Hematopoietic multipotent progenitor cell treated with erythropoietin and hydrocortisone succinate and interleukin-3 and kit ligand, for 4 days (in vitro differentiated cells): Measurements from ENCODE around the gene TTC33.
"Not testable (repeated sequence)": the region's sequence is repeated elsewhere in the genome, so short reads cannot be mapped to it uniquely, and the experiment has no call there.

ENCODE experiments used
- DNase-seq: peaks from one replicate; pipeline ENCODE4 v3.0.0-alpha.2; 2015

The TTC33 gene

GRCh38 chr5:40755407-40756365, at the start of gene TTC33:
Gene TTC33, minus strand, starts transcription at chr5:40755961. Its CDS starts 8,943 bp downstream, at chr5:40747018.
- DNase-seq = peak; percentile 98

GRCh38 chr5:40801771-40802562, 46.2 kb upstream of the TTC33 start:
- peak; percentile 93 for DNase-seq

- peak; percentile 23 for DNase-seq
These were observed 43.5 kb upstream of the TTC33 start for GRCh38 chr5:40799258-40799657.

- DNase-seq = no peak
These were observed 43.0 kb upstream of the TTC33 start for GRCh38 chr5:40798801-40799210.

- peak; percentile 96 for DNase-seq
These were observed 42.4 kb upstream of the TTC33 start, which contains the start of gene PRKAA1 for GRCh38 chr5:40798012-40798800. Gene PRKAA1, minus strand, starts transcription at chr5:40798374. Its CDS starts 185 bp downstream, at chr5:40798189.

- DNase-seq = peak; percentile 91
These were observed 41.7 kb upstream of the TTC33 start for GRCh38 chr5:40797273-40798011.

GRCh38 chr5:40796487-40796889, 40.7 kb upstream of the TTC33 start:
- peak; percentile 51 for DNase-seq

GRCh38 chr5:40794877-40795276, 39.1 kb upstream of the TTC33 start:
- DNase-seq = not testable (repeated sequence)

GRCh38 chr5:40794340-40794739, 38.6 kb upstream of the TTC33 start:
- not testable (repeated sequence) for DNase-seq

GRCh38 chr5:40792691-40793090, 36.9 kb upstream of the TTC33 start:
- DNase-seq = not testable (repeated sequence)

GRCh38 chr5:40791715-40792139, 36.0 kb upstream of the TTC33 start:
- peak; percentile 37 for DNase-seq

GRCh38 chr5:40790947-40791593, 35.3 kb upstream of the TTC33 start:
- no peak for DNase-seq

GRCh38 chr5:40788941-40789340, 33.2 kb upstream of the TTC33 start:
- DNase-seq = not testable (repeated sequence)

GRCh38 chr5:40787986-40788385, 32.2 kb upstream of the TTC33 start:
- DNase-seq = no peak

GRCh38 chr5:40786664-40787063, 30.9 kb upstream of the TTC33 start:
- not testable (repeated sequence) for DNase-seq

GRCh38 chr5:40784916-40785315, 29.2 kb upstream of the TTC33 start:
- no peak for DNase-seq

GRCh38 chr5:40784027-40784653, 28.4 kb upstream of the TTC33 start:
- DNase-seq = no peak

GRCh38 chr5:40781843-40782409, 26.2 kb upstream of the TTC33 start:
- DNase-seq = peak; percentile 32

GRCh38 chr5:40780858-40781257, 25.1 kb upstream of the TTC33 start:
- no peak for DNase-seq

GRCh38 chr5:40780199-40780598, 24.4 kb upstream of the TTC33 start:
- DNase-seq = no peak
